ENCODE results near the gene ELFN2.

ELFN2 gene

GRCh38 chr22:37455896-37456295, 28.6 kb upstream of the ELFN2 start:
- no peak for DNase-seq (ENCODE audit: low spot score)

GRCh38 chr22:37454857-37455686, 27.8 kb upstream of the ELFN2 start:
- DNase-seq (ENCODE audit: low spot score), result no peak

GRCh38 chr22:37453696-37454095, 26.4 kb upstream of the ELFN2 start:
- DNase-seq (ENCODE audit: low spot score), result no peak

GRCh38 chr22:37451218-37451617, 23.9 kb upstream of the ELFN2 start:
- DNase-seq (ENCODE audit: low spot score), result no peak

DNA sequence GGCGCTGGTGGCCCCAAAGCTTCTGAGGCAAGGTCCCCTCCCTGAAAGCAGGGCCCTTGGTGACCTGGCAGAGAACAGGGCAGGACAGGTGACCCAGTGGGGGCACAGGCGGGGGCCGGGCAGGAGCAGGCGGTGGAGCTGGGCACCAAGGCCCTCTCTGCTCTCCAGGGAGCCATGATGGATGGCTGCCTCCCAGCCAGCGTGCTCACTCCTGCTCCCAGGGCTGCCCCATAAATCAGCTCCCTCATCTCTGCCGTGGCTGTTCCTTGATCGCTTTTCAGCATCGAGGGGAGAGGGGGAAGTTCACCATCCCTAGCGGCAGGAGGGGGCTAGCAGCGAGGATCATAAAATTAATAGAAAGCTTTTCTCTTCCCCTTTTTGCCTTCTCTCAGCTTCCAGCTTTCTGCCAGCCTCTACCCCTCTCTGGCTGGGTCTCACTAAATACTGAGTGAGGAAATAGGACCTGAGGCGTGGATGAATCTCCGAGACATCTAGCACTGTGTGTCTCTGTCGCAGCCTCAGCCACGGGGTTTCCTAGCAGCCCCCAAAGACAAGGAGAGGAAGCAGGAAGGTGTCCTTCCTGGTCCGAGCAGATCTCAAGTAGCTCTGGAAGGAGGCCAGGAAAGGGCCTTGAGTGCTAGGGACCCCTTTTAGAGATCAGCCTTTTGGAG, 22.2 kb upstream of the ELFN2 start:
- DNase-seq (ENCODE audit: low spot score), result no peak

DNA sequence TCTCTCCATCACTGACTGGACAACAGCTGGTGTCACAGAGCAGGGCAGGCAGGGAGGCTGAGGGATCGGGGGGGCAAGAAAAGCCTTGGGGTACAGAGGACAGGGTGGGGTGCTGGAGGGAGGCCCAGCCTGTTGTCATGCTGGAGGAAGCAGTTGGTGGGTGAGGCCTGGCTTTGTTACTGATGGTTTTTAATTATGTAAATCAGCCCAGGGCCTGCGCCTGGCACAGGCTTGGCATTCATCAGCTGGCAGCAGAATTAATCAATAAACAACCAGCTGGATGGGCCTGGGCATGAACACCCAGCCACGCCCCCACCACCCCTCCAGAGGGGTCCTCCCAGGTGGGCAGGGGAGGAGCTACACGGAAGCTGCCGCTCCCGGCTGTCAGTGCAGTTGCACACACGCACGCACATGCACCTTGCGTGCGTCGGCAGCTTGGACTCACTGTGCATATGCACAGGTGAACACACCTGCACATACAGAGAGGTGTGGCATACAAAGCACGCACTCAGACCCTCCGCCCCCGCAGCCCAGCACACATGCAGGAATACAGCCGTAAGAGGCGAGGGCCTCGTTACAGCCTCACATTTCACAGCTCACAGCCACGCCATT, 21.3 kb upstream of the ELFN2 start:
- no peak for DNase-seq (ENCODE audit: low spot score)

DNA sequence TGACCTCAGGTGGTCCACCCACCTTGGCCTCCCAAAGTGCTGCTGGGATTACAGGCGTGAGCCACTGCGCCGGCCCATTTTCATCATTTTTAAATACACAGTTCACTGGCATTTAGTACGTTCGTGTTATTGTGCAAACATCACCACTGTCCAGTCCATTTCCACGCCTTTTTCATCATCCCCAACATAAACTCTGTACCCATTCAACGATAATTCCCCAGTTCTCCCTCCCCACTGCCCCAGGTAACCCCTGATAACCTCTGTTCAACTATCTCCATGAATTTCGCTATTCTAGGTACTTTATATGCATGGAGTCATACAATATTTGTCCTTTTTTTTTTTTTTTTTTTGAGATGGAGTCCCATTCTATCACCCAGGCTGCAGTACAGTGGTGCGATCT, 18.2 kb upstream of the ELFN2 start:
- DNase-seq (ENCODE audit: low spot score), result no peak

- no peak for DNase-seq (ENCODE audit: low spot score)
These were observed 16.7 kb upstream of the ELFN2 start for GRCh38 chr22:37443977-37444376.

DNA sequence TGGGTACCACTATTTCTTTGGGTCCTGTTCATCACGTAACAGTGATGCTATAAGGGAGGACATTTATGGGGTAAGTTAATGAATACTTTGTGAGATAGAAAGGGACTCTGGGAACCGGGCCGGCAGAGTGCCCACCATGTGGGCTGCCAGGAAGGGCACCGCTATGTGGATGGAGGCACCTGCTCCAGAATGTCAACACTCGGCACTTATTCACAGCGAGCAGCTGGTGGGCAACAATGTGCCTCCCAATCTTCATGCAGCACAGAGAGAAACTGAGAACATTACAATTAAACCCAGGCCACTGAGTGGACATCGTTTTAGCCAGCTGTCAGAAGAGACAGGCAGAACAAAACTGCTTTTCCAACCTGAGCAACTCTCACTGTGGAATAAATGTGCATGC, 15.8 kb upstream of the ELFN2 start:
- no peak for DNase-seq (ENCODE audit: low spot score)

- no peak for DNase-seq (ENCODE audit: low spot score)
These were observed 15.3 kb upstream of the ELFN2 start for GRCh38 chr22:37442537-37442936.

- DNase-seq (ENCODE audit: low spot score), result no peak
These were observed 14.9 kb upstream of the ELFN2 start for GRCh38 chr22:37442135-37442534.

DNA sequence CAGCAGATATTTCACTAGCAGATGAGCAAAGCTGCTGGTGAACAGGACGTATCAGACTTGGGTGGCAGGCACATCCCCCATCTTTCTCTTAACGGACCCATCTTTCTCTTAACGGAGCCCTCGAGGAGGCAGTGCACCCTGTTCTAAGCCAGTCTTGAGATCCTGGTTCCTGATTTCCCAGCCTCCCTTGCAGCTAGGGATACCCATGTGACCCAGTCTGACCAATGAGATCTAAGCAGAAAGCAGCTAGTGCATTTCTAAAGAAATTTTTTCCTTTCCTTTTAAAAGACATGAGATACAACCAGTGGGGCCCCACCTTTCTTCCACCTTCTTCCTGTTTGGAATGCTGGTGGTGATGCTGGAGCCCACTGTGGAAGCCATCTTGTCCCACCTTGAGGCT, 13.6 kb upstream of the ELFN2 start:
- no peak for DNase-seq (ENCODE audit: low spot score)

GRCh38 chr22:37439347-37439746, 12.1 kb upstream of the ELFN2 start:
- no peak for DNase-seq (ENCODE audit: low spot score)

GRCh38 chr22:37435970-37436603, 8.8 kb upstream of the ELFN2 start:
- no peak for DNase-seq (ENCODE audit: low spot score)

- no peak for DNase-seq (ENCODE audit: low spot score)
These were observed 6.5 kb upstream of the ELFN2 start for GRCh38 chr22:37433786-37434185.

GRCh38 chr22:37432708-37433054, 5.4 kb upstream of the ELFN2 start:
- no peak for DNase-seq (ENCODE audit: low spot score)

GRCh38 chr22:37431801-37432707, 4.8 kb upstream of the ELFN2 start:
- no peak for DNase-seq (ENCODE audit: low spot score)

GRCh38 chr22:37431366-37431765, 4.1 kb upstream of the ELFN2 start:
- DNase-seq (ENCODE audit: low spot score), result no peak

GRCh38 chr22:37430941-37431340, 3.7 kb upstream of the ELFN2 start:
- DNase-seq (ENCODE audit: low spot score), result no peak

DNA sequence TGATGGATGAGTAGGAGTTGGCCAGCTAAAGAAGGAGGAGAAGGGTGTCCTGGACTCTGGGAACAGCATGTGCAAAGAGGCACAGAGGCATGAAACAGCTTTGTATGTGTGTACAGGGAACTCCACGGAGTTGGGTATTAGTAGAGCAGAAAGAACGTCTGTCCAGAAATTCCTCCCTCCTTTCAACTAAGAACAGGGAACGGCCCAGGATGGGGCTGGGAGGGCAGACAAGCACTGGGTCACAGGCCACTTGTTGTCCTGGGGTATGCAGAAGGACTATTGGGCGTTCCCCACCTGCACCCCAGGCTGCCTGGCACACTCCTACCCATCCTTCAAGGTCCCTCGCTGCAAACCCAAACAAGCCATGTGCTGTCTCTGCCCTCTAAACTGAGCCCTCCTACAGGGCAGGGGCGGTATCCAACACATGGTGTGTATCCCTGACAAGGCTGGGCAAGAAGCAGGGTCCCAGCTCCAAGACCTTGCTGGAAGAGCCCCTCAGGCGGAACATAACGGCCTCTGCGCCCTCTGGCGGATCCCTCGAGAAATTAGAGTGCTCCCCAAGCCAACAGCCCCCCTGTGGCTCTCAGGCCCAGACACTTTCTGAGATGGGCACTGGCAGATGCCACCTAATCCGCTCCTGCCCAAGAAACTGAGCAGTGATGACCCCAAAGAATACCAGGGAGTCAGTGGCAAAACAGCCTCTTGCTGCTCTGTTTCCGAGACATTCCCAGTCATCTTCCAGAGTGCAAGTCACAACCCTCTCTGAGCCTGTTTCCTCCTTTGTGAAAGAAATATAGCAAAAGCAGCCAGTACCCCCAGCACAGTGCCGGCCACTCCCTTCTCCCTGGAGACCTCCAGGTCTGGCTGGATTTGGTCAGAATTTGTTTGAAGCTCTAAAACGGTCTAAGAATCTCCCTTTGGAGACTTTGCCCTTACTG, 1.6 kb upstream of the ELFN2 start:
- peak; percentile 51 for DNase-seq (ENCODE audit: low spot score)

Measured in CD4-positive, alpha-beta T cell treated with Interleukin-6 at 100 ng/mL for 8 hours (primary cell).